Stimulated activated CD8-positive, alpha-beta memory T cell treated with anti-CD3 and anti-CD28 coated beads, Interleukin-15, amount 100 ng/mL, for 48 hours (primary cell): ENCODE data around the gene SERPINA3.
"Not testable (repeated sequence)": the region's sequence is repeated elsewhere in the genome, so short reads cannot be mapped to it uniquely, and the experiment has no call there.

ENCODE experiments used
- DNase-seq, 2 donors: peaks; one replicate each; pipeline ENCODE4 v3.0.0-alpha.2; 2020; ENCODE audit warnings: low read depth in 2 of 2

The SERPINA3 gene

GRCh38 chr14:94632305-94632590 lies 20.1 kb downstream of the SERPINA3 start:
- DNase-seq = no peak

GRCh38 chr14:94633121-94633520 lies 20.9 kb downstream of the SERPINA3 start:
- no peak for DNase-seq

GRCh38 chr14:94635154-94635553 lies 23.0 kb downstream of the SERPINA3 start:
- no peak for DNase-seq

- DNase-seq = no peak
Measured at GRCh38 chr14:94636744-94637412, 24.7 kb downstream of the SERPINA3 start.

- DNase-seq = not testable (repeated sequence)
Measured at GRCh38 chr14:94637814-94638213, 25.6 kb downstream of the SERPINA3 start.

GRCh38 chr14:94638339-94638738 lies 26.1 kb downstream of the SERPINA3 start:
- DNase-seq = no peak

- no peak for DNase-seq
Measured at GRCh38 chr14:94638961-94639817, 27.0 kb downstream of the SERPINA3 start.

- no peak for DNase-seq
Measured at GRCh38 chr14:94640721-94641631, 28.8 kb downstream of the SERPINA3 start.

GRCh38 chr14:94641632-94641955 lies 29.4 kb downstream of the SERPINA3 start:
- no peak for DNase-seq

GRCh38 chr14:94643316-94644101 lies 31.3 kb downstream of the SERPINA3 start:
- DNase-seq = no peak

GRCh38 chr14:94644102-94644535 lies 31.9 kb downstream of the SERPINA3 start:
- no peak for DNase-seq

GRCh38 chr14:94646066-94646465 lies 33.9 kb downstream of the SERPINA3 start:
- DNase-seq = no peak

- DNase-seq = no peak
Measured at GRCh38 chr14:94646481-94646880, 34.3 kb downstream of the SERPINA3 start.

- DNase-seq = no peak
Measured at GRCh38 chr14:94648801-94649200, 36.6 kb downstream of the SERPINA3 start.

- no peak for DNase-seq
Measured at GRCh38 chr14:94649543-94650443, 37.6 kb downstream of the SERPINA3 start.

GRCh38 chr14:94650444-94650775 lies 38.2 kb downstream of the SERPINA3 start:
- no peak for DNase-seq

- no peak for DNase-seq
Measured at GRCh38 chr14:94650806-94651805, 38.9 kb downstream of the SERPINA3 start.

GRCh38 chr14:94653321-94653720 lies 41.1 kb downstream of the SERPINA3 start:
- DNase-seq = no peak

GRCh38 chr14:94654071-94654861 lies 42.1 kb downstream of the SERPINA3 start:
- DNase-seq = no peak
